ENCODE measurements around the gene C1D.
"Not testable (repeated sequence)": the region's sequence is repeated elsewhere in the genome, so short reads cannot be mapped to it uniquely, and the experiment has no call there.

Gene C1D, protein sequence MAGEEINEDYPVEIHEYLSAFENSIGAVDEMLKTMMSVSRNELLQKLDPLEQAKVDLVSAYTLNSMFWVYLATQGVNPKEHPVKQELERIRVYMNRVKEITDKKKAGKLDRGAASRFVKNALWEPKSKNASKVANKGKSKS

DNA sequence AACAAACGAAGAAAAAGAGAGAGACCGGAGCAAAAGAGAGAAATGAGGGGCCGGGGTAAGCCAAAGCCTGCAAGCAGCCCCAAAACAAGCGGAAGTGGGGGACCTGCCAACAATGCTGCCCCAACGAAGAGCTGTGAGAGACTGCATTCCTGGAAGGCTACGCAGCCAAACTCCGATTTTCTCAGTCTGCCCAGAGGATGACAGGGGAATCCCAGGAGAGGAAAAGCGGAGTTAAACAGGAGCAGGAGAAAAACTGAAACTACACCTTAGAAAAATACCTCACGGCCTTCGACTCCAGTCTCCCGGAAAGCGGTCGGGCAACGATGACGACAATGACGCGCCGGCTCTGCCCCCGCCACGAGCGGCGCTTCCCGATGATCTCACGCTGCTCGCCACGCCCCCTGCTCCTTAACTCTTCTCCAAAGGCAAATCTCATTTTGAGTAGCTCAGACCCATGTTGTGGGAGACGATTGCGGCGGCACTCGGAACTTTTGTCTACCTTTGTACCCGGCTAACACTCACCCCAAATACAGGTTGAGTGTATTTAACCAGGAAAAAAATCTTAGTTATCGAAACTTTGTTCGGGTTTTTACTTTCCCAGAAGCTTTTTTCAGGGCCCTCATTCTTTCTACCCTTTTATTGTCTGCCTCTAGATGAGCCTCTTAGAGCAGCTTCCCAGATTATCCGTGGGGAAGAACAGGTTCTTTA, at the start of gene C1D:
TSS of gene C1D (minus strand) at position 325 of the 708 bp plus-strand sequence. CDS start 15,694 bp downstream, outside the sequence.
- DNase-seq: peak; percentile 78 to 84

DNA sequence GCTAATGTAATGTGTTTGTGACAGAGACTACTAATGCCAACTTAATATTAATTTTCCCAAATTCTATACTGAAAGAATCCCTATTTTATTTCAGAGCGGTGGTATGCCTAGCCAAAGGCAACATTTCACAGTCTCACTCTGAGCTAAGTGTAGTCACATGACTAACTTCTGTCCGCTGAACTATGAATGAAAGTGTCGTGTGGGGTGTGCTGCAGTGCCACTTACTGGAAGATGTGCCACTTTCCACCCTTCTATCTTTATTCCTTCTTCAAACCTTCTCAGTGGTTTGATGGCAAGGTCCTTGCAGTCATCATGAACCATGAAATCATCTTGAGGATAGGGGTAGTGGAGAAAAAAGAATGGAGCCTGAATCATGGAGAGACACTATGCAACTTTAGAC, 47.3 kb upstream of the C1D start:
- no peak for DNase-seq

DNA sequence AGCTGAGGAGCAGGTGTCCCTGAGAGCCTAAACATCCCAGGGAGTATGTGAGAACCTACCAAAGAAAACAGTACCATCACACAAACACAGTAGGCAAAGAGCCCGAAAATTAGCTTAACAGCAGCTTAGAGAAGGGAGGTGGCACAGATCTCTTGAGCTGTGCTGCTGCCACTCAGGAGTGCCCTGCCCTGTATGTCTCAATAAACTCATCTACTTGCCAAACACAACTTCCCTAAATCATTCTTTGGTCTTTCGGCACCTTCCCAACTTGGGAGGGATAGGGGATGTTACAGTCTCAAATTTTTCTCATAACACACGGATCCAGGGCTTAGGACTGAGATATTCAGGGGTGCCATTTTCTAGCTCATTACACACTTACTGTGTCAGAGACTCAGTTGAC, 45.3 kb upstream of the C1D start:
- peak; percentile 55 to 62 for DNase-seq

DNA sequence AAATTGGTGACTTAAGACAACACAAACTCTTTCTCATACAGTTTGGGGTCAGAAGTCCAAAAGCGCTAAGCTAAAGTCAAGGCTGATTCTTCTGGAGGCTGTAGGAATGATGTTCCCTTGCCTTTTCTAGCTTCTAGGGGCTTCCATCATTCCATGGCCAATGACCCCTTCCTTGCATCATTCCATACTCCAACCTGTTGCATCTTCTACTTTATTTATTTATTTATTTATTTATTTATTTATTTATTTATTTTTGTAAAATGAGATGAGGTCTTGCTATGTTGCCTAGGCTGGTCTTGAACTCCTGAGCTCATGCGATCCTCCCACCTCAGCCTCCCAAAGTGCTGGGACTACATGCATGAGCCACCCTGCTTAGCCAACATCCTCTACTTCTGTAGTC, 44.7 kb upstream of the C1D start:
- DNase-seq: no peak

DNA sequence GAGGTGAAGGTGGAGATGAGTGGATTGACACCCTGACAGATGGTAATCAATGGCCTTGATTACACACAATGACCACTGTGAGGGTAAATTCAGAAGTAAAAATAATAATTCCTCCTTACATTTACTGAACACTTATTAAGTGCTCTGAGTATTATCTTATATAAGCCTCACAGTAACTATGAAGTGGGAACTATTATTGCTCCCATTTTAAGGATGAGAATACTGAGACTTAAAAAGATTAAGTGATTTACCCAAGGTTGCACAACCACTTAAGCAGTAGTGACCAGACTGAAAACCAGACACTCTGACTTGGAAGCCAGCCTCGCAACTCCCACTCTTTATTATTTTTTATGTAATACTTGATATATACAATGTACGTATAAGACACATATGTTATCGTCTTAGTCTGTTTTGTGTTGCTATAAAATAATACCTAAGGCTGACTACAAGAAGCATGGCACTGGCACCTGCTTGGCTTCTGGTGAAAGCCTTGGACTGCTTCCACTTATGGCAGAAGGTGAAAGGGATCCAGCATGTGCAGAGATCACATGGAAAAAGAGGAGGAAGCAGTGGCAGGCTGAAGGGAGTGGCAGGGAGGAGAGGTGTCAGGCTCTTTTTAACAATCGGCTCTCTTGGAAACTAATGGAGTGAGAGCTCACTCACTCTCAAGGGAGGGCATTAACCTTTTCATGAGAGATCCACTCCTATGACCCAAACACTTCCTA, 41.5 kb upstream of the C1D start:
- DNase-seq: no peak

DNA sequence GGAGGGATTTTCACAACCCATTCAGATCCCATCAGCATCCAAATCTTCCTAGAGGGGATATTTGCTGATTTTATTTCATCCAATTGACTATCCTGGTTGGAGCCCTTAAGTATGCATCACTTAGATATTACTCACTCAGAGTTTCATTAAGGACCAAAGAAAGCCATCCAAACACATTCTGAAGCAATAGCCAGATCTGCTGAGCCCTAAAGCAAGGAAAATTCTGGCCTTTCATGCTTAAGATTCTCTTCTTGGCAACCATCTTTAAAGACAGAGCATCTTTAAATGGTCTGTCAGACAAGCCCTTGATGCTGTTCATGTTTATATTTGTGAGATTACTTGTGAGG, 40.9 kb upstream of the C1D start:
- no peak for DNase-seq

DNA sequence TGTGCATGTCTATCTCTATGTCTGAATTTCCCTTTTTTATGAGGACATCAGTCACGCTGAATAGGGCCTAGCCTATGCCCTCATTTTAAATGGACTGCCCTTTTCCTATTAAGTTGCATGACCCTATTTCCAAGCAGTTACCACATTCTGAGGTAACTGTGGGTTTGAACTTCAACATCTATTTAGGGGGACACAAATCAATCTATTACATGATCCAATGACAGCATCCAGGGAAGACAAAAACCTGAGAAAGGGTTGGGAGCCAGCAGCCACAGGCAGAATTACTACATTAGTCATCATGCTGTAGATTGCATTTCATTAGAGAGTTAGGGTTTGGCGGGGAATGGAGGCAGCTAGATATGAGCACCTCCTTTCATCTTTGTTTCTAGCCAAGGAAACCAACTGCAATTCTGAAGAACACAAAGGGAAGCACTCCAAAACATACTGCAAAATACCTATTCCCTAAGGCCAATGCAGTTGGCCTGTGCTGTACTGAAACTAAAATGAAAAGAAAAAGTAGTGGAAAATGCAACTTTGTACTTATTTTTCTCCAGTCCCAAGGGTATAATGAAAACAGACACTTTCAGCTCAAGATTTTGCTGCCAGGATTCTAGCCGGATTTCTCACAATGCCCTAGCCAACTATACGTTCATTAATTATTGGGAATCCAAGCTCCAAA, 40.4 kb upstream of the C1D start:
- DNase-seq: no peak

DNA sequence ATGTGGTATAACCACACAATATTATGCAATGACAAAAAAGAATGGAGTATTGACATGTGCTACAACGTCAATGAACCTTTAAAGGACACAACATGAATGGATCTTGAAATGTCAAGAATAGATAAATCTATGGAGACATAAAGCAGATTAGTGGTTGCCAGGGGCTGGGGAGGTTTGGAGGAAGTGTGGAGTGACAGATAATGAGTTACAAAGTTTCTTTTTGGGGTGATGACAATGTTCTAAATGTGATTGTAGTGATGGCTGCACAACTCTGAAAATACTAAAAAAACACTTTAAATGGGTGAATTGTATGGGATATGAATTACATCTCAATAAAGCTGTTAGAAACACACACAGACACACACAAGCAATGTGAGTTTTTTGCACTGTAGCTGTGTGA, 37.4 kb upstream of the C1D start:
- no peak for DNase-seq

DNA sequence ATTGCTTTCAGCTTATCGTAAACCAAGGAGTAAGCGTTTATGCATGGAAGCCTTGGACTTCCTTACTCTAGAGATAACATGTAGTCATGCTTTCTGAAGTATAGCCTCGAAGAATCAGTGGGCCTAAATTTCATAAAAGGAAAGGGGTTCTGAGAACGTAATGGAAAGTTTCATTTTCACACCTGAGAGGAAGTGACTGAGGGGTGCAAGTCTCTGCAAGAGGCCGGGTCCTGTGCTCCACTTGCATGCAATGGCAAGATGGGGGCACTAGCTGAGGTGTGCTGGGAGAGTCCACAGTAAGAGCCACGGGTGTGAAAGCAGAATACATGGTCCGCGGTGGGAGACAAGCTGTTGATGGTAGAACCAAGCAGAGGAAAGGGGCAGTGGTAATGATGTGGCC, 36.5 kb upstream of the C1D start:
- DNase-seq: no peak

DNA sequence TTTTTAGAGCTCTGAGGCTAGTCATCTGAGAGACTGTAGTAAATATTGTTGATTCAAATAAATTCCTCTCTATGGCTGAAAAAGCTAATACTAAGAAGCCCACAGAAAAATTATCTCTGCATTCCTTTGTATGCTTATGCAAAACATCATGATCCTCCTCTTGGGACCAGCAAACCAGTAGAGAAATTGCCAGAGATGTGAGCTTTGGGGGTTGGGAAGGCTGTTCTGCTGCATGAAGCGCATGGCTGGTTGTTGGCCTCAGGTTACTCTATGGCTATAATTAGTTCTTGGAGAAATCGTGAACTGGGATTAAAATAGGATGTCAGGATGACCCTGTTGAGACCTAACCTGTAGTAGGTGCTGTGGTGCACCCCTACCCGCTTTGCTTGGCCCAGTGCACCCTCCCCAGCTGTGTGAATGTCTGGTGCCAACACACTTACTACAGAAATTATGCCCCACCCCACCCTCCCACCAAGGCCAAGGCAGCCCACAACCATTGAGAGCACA, 35.5 kb upstream of the C1D start:
- no peak for DNase-seq

DNA sequence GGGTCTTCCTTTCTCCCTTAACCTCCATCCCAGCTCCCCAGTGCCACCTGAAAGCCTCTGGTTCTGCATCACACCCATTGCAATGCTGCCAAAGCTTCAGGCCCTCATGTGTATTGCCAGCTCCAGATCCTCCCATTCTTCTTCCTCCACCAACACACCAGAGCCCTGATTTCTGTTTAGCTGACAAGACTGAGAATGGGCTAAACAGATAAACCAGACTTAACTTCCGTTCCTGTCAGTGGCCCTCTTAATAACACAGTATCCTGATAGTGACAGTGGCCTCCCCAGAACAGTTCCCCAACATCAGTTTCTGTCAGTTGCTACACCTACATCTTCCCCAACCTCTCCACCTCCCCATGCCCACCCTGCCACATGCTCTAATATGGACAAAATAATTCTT, 31.3 kb upstream of the C1D start:
- no peak for DNase-seq

DNA sequence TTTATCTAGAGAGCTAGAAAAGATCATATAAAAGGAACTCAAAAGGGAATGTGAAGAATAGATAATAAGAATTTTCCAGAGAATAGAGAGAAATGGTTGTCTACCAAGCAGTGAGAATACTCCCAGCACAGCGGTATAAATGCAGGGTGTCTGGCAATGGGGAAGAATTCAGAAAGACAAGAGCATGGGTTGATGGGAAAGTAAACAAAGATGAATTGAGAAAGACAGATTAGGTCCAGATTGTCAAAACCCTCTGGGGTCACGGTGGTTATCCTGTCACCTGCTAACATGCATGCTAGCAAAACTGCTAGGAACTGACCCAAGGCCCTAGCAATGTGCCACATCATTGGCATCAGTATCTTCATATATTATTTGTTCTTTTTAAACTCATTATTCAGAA, 30.8 kb upstream of the C1D start:
- no peak for DNase-seq

DNA sequence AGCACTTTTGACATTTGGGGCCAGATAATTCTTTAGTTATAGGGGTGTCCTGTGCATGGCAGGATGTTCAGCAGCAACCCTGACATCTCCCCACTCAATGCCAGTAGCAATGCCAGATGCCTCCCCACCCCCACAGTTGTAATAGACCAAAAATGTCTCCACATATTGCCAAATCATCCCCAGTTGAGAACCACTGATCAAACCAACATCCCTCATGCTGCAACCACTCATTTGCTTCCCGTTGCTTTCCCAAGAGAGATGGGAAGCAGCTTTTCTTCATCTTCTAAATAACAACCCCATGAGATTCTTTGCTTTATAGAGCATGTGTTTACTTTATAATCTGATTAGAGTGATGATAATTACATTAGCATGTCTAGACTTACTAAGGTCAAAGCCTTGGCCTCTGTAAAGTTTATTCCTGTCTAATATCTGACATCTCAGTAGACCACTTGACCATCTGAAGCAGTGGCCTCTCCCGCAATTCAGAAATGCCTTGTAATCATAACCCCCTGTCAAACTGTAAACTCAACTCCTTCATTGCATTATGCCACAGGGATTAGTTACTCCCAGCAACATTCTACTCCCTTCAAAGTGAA, 28.7 kb upstream of the C1D start:
- no peak for DNase-seq

DNA sequence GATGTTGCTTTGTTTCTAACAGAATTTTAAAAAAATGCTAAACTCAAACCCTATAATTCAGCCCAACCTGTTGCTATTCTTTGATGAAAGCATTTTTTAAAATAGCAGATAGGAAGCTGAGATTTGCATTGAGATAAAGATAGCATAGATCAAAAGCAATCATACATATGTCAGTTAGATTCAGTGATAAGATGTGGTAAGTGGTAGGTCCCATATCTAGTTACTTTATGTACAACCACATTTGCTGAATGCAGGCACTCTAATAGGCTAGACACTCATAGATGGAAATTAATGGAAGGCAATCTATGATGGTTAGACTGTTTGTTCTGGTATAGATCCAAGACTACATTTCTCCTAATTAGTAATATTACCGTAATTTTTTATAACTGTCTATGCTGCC, 27.2 kb upstream of the C1D start:
- DNase-seq: no peak

DNA sequence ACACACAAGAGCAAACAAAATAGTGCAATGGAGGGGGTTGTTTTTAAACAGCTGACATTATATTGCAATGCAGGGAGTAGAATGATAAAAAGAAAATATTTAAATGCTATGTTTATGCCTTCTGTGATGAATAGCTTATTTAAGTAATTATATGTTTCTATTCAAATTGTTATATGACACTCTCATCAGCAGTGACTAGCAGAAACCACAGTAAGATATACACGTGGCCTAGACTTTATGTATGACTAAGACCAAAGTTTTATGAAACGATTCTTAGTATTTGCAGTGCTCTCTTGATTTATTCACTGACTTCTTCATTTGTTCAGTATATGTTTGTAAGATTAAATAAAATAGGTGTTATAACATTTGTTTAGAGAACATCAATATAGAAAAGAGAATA, 26.1 kb upstream of the C1D start:
- no peak for DNase-seq

DNA sequence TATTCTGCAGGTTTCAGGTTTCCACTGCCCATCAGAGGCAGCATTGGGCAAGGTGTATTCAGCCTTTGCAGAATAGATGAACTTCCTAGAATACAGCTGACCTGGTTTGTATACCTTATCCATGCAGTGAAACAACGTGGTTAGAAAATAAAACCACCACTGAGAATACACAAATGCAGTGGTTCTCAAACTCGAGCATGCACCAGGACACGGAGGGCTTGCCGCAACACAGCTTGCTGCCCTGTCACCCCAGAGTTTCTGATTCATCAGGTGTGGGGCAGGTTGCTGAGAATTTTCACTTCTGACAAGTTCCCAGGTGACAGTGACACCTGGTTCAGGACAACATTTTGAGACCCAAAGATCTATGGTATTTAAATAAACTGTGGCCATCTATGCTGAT, 23.4 kb upstream of the C1D start:
- DNase-seq: no peak

DNA sequence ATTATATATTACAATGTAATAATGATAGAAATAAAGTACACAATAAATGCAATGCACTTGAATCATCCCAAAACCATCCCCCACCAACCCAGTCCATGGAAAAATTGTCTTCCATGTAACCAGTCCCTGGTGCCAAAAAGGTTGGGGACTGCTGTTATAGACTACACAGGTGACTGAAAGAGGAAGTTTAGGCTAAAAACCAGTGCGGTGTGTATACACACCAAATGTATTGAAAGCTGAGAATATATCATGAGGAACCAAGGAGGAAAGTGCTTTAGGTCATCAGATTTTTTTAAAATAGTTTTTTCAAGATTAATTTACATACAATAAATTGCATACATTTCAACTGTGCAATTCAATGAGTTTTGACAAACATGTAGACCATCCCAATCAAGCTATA, 20.5 kb upstream of the C1D start:
- DNase-seq: no peak

DNA sequence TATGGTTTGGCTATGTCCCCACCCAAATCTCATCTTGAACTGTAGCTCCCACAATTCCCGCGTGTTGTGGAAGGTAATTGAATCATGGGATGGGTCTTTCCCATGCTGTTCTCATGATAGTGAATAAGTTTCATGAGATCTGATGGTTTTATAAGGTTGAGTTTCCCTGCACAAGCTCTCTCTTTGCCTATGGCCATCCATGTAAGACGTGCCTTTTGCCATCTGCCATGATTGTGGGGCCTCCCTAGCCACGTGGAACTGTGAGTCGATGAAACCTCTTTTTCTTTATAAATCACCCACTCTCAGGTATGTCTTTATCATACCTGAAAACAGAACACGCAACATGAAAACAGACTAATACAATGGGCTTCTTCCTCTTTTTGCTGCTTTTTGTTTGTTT, 11.2 kb upstream of the C1D start:
- DNase-seq: no peak

DNA sequence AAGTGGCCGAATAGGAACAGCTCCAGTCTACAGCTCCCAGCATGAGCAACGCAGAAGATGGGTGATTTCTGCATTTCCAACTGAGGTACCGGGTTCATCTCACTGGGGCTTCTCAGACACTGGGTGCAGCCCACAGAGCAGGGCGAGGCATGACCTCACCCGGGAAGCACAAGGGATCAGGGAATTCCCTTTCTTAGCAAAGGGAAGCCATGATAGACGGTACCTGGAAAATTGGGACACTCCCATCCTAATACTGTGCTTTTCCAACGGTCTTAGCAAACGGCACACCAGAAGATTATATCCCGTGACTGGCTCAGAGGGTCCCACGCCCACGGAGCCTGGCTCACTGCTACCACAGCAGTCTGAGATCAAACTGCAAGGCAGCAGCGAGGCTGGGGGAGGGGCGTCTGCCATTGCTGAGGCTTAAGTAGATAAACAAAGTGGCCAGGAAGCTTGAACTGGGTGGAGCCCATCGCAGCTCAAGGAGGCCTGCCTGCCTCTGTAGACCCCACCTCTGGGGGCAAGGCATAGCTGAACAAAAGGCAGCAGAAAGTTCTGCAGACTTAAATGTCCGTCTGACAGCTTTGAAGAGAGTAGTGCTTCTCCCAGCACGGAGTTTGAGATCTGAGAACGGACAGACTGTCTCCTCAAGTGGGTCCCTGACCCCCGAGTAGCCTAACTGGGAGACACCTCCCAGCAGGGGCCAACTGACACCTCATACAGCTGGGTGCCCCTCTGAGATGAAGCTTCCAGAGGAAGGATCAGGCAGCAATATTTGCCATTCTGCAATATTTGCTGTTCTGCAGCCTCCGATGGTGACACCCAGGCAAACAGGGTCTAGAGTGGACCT, 1.2 kb upstream of the C1D start:
- not testable (repeated sequence) for DNase-seq

DNA sequence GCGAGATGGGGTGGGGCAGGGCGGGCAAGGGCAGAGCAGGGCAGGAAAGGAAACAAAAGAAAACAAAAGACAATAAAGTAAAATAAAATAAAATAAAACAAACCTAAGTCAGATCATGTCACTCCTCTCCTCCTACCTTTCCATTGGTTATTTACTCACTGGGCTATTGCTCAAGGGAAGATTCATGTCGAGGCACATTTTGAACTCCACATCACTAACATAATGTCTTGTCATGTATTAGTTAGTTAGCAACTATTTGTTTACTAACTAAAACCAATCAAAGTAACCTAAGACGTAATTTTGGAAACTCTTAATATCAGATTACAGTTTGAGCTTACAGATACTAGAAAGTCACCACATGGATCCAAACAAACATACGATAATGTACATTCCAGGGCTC, 2.2 kb downstream of the C1D start:
- DNase-seq: no peak

DNA sequence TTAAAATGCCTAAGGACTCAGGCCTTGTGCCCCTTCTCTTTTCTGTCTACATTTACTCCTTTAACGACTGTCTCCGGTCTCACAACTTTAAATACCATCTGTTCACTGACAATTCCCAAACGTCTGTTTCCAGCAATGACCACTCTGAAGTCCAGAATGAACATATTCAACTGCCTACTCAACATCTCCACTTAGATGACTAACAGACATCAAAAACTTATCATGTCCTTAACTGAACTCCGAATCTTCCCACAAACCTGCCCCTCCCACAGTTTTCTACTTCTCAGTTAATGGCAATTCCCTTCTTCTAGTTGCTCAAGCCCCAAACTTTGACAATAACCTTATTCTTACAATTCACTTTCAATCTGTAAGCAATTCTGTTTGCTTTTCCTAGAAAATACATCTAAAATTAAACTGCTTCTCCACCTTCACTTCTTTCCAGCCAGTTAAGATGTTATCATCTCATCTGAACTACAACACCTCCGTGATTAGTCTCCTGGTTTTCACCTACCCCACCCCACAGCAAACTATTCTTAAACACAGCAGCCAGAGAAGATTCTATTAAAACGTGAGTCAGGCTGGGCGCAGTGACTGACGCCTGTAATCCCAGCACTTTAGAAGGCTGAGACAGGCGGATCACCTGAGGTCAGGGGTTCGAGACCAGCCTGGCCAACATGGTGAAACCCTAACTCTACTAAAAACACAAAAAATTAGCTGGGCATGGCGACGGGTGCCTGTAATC, 2.8 kb downstream of the C1D start:
- no peak for DNase-seq

Measured in AML-193 (cell line).